HG03442 (cell line): Measurements from ENCODE around the gene FUS.
A peak's percentile ranks its signal among the peaks of the same experiment; 100 is the strongest.
"Not testable (repeated sequence)": the region's sequence is repeated elsewhere in the genome, so short reads cannot be mapped to it uniquely, and the experiment has no call there.

Experiments used
- ATAC-seq: cut with Tn5 transposase; IDR thresholded peaks from one replicate; pipeline ENCODE4 v1.9.1; 2021; ENCODE audit warnings: mild to moderate bottlenecking, moderate library complexity; ENCODE audit not compliant: unreplicated experiment

Gene FUS

GRCh38 chr16:31179747-31180459 is at the start of gene FUS:
Gene FUS (plus strand): TSS chr16:31180139. CDS start chr16:31180215, 76 bp downstream.
- peak; percentile 42 for ATAC-seq

GRCh38 chr16:31130336-31130891 is 49.5 kb upstream of the FUS start:
- ATAC-seq = no peak

GRCh38 chr16:31130899-31131298 is 49.0 kb upstream of the FUS start:
- ATAC-seq = no peak

- no peak for ATAC-seq
These were observed 48.5 kb upstream of the FUS start for GRCh38 chr16:31131416-31131815.

- no peak for ATAC-seq
These were observed 48.1 kb upstream of the FUS start for GRCh38 chr16:31131841-31132271.

DNA sequence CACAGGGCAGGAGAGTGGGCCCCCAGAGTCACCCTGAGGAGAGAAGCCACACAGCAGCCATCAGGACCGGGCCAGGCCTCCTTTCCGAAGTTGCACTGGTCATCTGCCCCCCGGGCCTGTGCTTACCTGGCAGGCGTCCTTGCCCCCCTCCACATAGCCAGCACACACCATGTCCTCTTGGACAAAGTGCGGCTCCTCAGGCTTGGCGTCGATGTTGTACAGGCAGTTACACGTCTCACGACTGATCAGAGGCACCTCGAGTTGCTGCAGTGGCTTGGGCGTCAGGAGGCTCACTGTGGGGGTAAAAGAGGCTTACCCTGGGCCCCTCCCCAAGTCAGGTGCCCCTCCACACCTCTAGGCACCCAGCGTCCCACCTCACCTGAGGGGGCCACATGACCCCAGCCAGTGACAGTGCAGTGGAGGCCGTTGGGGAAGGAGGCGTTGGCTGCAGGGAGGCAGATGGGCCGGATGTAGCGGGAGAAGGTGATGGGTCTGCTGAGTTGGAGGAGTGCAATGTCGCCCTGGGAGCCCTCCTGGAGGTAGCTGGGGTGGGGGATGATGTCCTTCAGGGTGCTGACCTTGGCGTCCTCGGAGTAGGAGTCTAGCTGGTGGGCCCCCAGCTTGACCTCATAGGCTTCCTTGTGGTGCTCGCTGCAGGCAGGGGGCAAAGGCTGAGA is 47.5 kb upstream of the FUS start:
- no peak for ATAC-seq

DNA sequence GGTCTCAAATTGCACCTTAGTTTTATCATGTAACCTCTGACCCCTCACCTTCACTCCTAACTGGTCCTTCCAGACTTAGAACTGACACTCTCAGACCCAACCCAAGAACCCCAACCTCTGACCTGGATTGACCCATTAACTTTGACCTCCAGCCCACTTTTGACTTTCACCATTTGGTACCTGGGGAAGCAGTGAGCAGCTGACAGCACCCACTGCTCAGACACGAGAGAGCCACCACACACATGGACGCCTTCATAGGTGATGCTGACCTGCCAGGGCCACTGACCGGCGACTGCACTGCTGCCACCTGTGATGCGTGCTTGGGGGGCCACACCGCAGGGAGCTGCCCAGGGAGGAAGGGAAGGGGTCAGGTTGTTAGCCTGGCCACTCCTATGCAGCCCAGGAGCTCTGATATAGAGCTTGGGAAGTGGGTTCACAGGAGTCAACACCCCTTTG is 46.9 kb upstream of the FUS start:
- no peak for ATAC-seq

GRCh38 chr16:31134091-31134571 is 45.8 kb upstream of the FUS start:
- ATAC-seq = no peak

DNA sequence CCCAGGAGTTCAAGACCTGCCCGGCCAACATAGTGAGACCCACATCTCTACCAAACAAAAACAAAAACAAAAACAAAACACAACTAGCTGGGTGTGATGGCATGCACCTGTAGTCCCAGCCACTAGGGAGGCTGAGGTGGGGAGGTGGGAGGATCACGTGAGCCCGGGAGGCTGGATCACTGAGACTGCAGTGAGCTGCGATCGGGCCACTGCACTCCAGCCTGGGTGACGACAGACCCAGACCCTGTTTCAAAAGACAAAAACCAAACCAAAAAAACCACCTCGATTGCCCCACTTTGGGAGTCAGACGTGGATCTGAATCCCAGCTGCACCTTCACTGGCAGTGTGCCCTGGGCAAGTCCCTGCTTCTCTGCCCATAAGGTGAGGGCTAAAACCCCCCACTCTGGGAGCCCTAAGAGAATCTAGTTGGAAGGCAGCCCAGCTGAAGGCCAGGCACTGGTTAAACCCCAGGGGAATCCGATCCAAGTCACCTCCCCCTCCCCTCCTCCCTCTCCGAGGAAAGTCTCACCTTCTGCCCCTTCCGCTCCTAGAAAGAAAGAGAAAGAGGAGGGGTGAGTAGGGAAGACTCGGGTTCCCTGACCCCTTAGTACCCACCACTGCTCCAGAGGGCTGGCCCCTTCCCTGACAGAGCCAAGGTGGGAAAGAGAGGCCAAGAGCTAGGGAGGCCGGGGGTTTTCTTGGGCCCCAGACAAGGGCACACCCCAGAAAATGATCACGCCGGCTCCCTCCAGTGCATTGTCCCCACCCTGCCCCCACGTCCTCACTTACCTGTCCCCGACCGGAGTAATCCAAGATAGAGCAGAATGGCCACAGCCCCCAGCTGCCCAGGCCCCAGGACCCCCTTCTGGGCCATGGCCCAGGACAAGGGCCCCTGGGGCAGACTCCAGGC is 45.1 kb upstream of the FUS start:
- ATAC-seq = no peak

GRCh38 chr16:31135535-31136286 is 44.2 kb upstream of the FUS start, which contains the start of gene PRSS8:
Gene PRSS8 (minus strand): TSS chr16:31135727. CDS start chr16:31135498, 229 bp downstream.
- ATAC-seq = no peak

DNA sequence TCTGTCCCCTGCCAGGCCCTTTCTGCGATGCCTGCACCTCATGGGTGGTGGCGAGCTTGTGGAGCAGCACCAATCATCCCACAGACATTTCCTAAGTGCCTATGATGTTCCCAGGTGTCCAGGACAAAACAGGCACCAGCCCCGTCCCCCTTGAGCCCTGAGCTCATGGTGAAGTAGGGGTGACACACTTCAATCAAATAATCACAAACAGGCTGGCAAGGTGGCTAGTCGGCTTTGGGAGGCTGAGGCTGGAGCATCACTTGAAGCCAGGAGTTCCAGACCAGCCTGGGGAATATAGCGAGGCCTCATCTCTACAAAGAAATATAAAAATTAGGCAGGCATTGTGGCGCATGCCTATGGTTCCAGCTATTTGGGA is 43.7 kb upstream of the FUS start:
- ATAC-seq = no peak

DNA sequence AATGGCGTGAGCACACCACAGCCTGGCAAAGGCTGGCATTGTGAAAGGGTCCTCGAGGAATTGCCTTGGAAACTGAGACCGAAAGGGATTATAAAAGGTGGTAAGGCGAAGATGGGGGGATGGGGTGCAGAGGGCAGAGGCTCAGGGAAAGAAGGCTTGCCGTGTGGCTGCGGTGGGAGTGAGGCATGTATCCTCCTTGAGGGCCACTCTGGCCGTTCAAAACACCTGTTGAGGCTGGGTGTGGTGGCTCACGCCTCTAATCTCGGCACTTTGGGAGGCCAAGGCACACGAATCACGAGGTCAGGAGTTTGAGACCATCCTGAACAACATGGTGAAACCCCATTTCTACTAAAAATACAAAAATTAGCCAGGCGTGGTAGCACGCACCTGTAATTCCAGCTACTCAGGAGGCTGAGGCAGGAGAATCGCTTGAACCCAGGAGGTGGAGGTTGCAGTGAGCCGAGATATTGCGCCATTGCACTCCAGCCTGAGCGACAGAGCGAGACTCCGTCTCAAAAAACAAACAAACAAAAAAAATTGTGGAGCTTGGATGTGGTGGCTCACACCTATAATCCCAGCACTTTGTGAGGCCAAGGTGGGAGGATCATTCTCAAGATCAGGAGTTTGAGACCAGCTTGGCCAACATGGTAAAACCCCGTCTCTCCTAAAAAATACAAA is 43.0 kb upstream of the FUS start:
- not testable (repeated sequence) for ATAC-seq

- no peak for ATAC-seq
These were observed 41.0 kb upstream of the FUS start for GRCh38 chr16:31138621-31139578.

- not testable (repeated sequence) for ATAC-seq
These were observed 38.9 kb upstream of the FUS start for GRCh38 chr16:31141071-31141469.

DNA sequence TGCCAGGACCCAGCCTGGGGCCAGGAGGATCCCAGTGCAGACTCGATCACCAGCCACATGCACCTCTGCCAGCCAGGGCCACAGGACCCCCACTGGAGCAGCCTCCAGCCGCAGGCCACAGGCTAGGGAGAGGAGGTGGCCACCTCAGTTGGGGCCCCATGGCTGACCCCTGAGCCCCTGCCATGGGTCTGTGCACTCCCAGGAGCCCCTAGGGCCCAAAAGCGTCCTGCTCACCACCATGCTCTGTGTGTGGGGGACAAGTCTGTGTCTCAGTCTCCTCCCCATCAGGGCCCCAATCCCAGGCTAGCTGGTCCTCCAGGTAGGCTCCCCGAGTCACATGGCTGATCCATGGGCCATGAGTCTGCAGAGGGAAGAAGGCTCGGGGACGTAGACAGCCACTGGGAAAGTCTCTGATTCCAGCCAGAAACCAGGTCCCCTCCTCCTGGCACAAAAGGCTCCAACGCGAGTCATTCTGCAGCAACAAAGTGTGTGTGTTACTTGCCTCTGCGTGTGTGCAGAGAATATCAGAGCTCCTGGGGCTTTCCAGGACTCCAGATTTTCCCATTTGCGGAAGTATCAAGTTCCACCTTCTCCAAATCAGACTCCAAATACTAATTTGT is 38.3 kb upstream of the FUS start:
- no peak for ATAC-seq

DNA sequence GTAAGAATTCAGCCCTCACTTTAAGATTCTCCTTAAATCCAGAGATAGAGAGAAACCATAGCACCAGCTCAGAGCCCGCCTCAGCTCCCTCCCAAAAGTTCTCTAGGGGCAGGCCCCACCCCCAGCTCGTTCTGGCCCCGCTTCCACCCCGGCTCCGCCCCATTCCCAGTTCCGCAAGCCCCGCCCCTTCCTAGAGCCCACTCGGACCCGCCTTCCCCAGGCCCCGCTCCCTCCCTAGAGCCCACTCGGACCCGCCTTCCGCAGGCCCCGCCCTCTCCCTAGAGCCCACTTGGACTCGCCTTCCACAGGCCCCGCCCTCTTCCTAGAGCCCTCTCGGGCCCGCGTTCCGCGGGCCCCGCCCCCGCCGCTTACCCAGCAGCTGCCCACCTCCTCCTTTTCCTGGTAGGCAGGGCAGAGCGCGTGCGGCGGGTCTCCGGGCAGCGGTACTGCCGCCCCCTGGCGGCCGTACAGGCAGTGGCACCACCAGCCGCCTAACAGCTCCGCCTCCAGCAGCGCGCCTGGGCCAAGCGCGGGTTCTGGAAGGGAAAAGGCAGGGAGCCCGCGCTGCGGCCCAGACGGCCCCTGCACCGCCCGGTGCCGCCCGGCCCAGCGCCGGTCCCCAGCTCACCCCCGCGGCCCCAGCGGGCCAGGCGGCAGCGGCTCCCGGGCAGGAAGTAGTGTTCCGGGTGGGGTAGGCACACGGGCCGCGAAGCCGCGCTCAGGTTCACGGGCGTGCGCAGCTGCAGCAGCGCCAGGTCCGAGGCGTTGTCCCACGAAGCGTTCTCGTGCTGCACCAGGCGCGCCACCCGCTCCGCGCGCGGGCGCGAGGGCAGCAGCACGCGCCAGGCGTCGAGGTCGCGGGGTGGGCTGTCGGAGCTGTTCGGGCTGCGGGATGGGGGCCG is 37.6 kb upstream of the FUS start:
- peak; percentile 91 for ATAC-seq
